PC-9 (cell line): ENCODE results near the gene TMCC1. TPM values are rescaled to one million over a fixed set of nuclear protein-coding genes. Genes with fewer than 3 reads are reported as not detected.

Experiments used
- BruUV-seq: library from RNA; stranded (reverse); fragments of 400-500 nt; replicated peaks from 2 replicates; lab custom pipeline; 2021; lab: Mats Ljungman, UMichigan
- CTCF ChIA-PET: fragments of 300-600 bp; sonication (Branson Sonifier 250); formaldehyde crosslinking; loops from one replicate; lab custom pipeline; 2022; ENCODE audit warnings: antibody characterized with exemption; lab: Charles Lee
- POLR2A ChIA-PET: fragments of 300-600 bp; sonication (Branson Sonifier 250); formaldehyde crosslinking; loops from one replicate; lab custom pipeline; 2022; ENCODE audit warnings: antibody characterized with exemption; ENCODE audit not compliant: unreplicated experiment; lab: Charles Lee
- DNase-seq, 2 experiments: peaks; one replicate each; pipeline versions ENCODE4 v3.0.0 to v3.0.0-alpha.2; 2015 to 2022; ENCODE audit warnings: mixed read lengths in 1 of 2
- H2AFZ ChIP-seq: fragments of 200-600 bp; sonication (generic); 2 replicates; pipeline ENCODE4 v1.8.1; 2017; ENCODE audit warnings: antibody characterized with exemption
- H3F3A ChIP-seq: fragments of 200-600 bp; sonication (generic); 2 replicates; pipeline ENCODE4 v1.8.1; 2017; ENCODE audit warnings: antibody characterized with exemption, mild to moderate bottlenecking, low read depth; ENCODE audit not compliant: insufficient read depth
- H3K27ac ChIP-seq: fragments of 200-600 bp; sonication (generic); 2 replicates; pipeline ENCODE4 v1.6.1; 2016; ENCODE audit warnings: mixed run types
- H3K27me3 ChIP-seq: fragments of 200-600 bp; sonication (generic); 2 replicates; pipeline ENCODE4 v1.6.1; 2016; ENCODE audit warnings: low read depth, mixed run types; ENCODE audit not compliant: insufficient read depth
- H3K36me3 ChIP-seq: fragments of 200-600 bp; sonication (generic); 2 replicates; pipeline ENCODE4 v1.6.1; 2016; ENCODE audit warnings: low read depth, mixed run types
- H3K4me1 ChIP-seq: fragments of 200-600 bp; sonication (generic); replicated peaks from 2 replicates; pipeline ENCODE4 v1.6.1; 2016; ENCODE audit warnings: mixed run types; ENCODE audit not compliant: insufficient read depth
- H3K4me2 ChIP-seq: fragments of 200-600 bp; sonication (generic); 2 replicates; pipeline ENCODE4 v1.6.1; 2017; ENCODE audit warnings: mixed run types
- H3K4me3 ChIP-seq: fragments of 200-600 bp; sonication (generic); 2 replicates; pipeline ENCODE4 v1.6.1; 2016; ENCODE audit warnings: mixed run types
- H3K79me2 ChIP-seq: fragments of 200-600 bp; sonication (generic); 2 replicates; pipeline ENCODE4 v1.6.1; 2017; ENCODE audit warnings: low read depth, mixed run types
- H3K9me2 ChIP-seq: fragments of 200-600 bp; sonication (generic); 2 replicates; pipeline ENCODE4 v1.8.1; 2017; ENCODE audit warnings: mild to moderate bottlenecking; ENCODE audit not compliant: insufficient read depth
- H3K9me3 ChIP-seq: fragments of 200-600 bp; sonication (generic); 2 replicates; pipeline ENCODE4 v1.8.1; 2016; ENCODE audit warnings: low read depth; ENCODE audit not compliant: insufficient read depth
- H4K20me1 ChIP-seq: fragments of 200-600 bp; sonication (generic); 2 replicates; pipeline ENCODE4 v1.8.1; 2017; ENCODE audit not compliant: insufficient read depth
- CTCF ChIP-seq: fragments of 200-600 bp; sonication (generic); conservative IDR thresholded peaks from 2 replicates; pipeline ENCODE4 v1.6.1; 2017; ENCODE audit warnings: mixed run types, antibody characterized with exemption, mild to moderate bottlenecking, moderate library complexity
- EZH2 ChIP-seq: fragments of 200-600 bp; sonication (generic); IDR thresholded peaks from 2 replicates; pipeline ENCODE4 v1.8.0; 2017; ENCODE audit warnings: antibody characterized with exemption, low read depth
- intact Hi-C: fragments of 100-400 bp; cut with micrococcal nuclease; formaldehyde crosslinking; loops from one replicate; pipeline ENCODE4 v1.10.0; 2022; ENCODE audit not compliant: unreplicated experiment
- total RNA-seq: library from RNA; stranded (reverse); gene quantifications from 2 replicates; pipeline ENCODE4 v1.2.3, GENCODE V29; 2021

The TMCC1 gene
- total RNA-seq, 1 experiment from 2014 or later = 41.4 TPM

- CTCF ChIA-PET = no interaction called here
- H3K4me3 ChIP-seq = no peak overlapping the region
- intact Hi-C loops = no loop called here
Observed at GRCh38 chr3:129855832-129856419, 37.6 kb downstream of the TMCC1 start.

DNA sequence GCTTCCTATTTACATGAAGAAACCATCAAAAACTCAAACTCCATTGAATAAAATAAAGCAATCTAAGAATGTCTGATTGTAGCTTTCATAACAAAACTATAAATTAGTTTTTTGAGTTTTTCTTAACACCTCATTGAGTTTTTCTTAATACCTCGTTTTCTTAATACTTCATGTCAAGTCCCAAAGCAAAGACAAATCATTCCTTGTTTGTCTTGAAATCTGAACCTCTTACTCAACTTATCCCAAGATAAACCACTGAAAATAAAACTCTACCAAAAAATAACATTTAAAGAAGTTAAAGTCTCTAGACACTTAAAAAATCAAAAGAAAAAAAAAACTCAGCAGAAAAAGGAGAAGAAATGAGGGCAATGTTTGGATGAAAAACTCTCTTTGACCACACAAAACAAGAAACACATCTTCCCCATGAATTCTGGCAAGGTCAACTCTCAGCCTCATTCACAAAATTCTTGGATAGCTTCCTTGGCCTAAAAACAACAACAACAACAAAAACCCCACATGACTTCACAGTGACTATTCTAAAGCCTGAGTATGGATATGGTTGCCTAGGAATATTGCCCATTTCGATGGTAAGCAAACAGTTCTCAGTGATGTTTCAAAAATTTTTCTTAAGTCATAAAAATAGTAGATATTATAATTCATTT lies 38.2 kb downstream of the TMCC1 start:
- POLR2A ChIA-PET = interaction anchor here (0.6 to 0.7 kb wide), 3 partner anchors 26 to 39 kb away, joined by 3 to 5 read pairs (median 3); no protein-coding TSS in a partner anchor
- no peaks in the 10 kb centered on the region for H3K9me2 ChIP-seq
- intact Hi-C loops = no loop called here
- no peaks in the 10 kb centered on the region for H4K20me1 ChIP-seq
- no peaks in the 10 kb centered on the region for H3F3A ChIP-seq
- no peak overlapping the region for H2AFZ ChIP-seq
- no peak for TF ChIP-seq EZH2
- no peak for TF ChIP-seq CTCF
- peaks cover 18% of the 10 kb centered on the region; the same call in 1 of the 2 replicates for H3K9me3 ChIP-seq
- H3K4me3 ChIP-seq = 0 out of 2 replicates have a peak overlapping the region, but pooled peaks have one; percentile 22
- peaks cover 22% of the 10 kb centered on the region for H3K36me3 ChIP-seq
- H3K27me3 ChIP-seq = no peaks in the 10 kb centered on the region
- peaks cover 36% of the 10 kb centered on the region for H3K79me2 ChIP-seq
- peaks cover 17% of the 10 kb centered on the region for H3K4me1 ChIP-seq
- TSS peak; percentile 60 for BruUV-seq
- peak overlapping the region; percentile 77 for H3K27ac ChIP-seq
- CTCF ChIA-PET = no interaction called here
- no peak for DNase-seq
- H3K4me2 ChIP-seq = no peak overlapping the region

More at GRCh38 chr3:129855832-129856419, 37.6 kb downstream of the TMCC1 start:
- TF ChIP-seq EZH2 (no peak), CTCF (no peak)
- Histone ChIP-seq H4K20me1 (no peaks in the 10 kb centered on the region), H3K27me3 (no peaks in the 10 kb centered on the region), H2AFZ (no peak overlapping the region), H3K4me2 (peak overlapping the region; percentile 12; the same call in 1 of the 2 replicates), H3F3A (no peaks in the 10 kb centered on the region), H3K36me3 (peaks cover 22% of the 10 kb centered on the region), H3K9me2 (no peaks in the 10 kb centered on the region), H3K27ac (peak overlapping the region; percentile 77), H3K4me1 (peaks cover 17% of the 10 kb centered on the region), H3K79me2 (peaks cover 36% of the 10 kb centered on the region), H3K9me3 (peaks cover 18% of the 10 kb centered on the region; the same call in 1 of the 2 replicates)
- BruUV-seq = TSS peak; percentile 91
- peak; percentile 23 to 45 for DNase-seq
- POLR2A ChIA-PET = interaction anchor here (0.6 kb wide), 3 partner anchors 27 to 37 kb away, joined by 3 to 6 read pairs (median 3); no protein-coding TSS in a partner anchor

- intact Hi-C loops = no loop called here
- TF ChIP-seq EZH2 (no peak), CTCF (no peak)
- peaks cover 27% of the 10 kb centered on the region for H3K36me3 ChIP-seq
- peaks cover 22% of the 10 kb centered on the region for H3K9me3 ChIP-seq
- H4K20me1 ChIP-seq = no peaks in the 10 kb centered on the region
- no TSS peak for BruUV-seq
- peaks cover 17% of the 10 kb centered on the region for H3K4me1 ChIP-seq
- H3K27ac ChIP-seq = 0 out of 2 replicates have a peak overlapping the region, but pooled peaks have one; percentile 77
- peaks cover 36% of the 10 kb centered on the region for H3K79me2 ChIP-seq
- H2AFZ ChIP-seq = no peak overlapping the region
- no peaks in the 10 kb centered on the region for H3F3A ChIP-seq
- ChIA-PET CTCF (no interaction called here), POLR2A (no interaction called here)
- DNase-seq = no peak
- no peak overlapping the region for H3K4me2 ChIP-seq
- no peak overlapping the region for H3K4me3 ChIP-seq
- H3K9me2 ChIP-seq = no peaks in the 10 kb centered on the region
- no peaks in the 10 kb centered on the region for H3K27me3 ChIP-seq
Observed at GRCh38 chr3:129854460-129854859, 39.1 kb downstream of the TMCC1 start.
